Measurements from ENCODE around the gene GDPD5. TPM values are rescaled to one million over a fixed set of nuclear protein-coding genes. Genes with fewer than 3 reads are reported as not detected.

The GDPD5 gene
- total RNA-seq, 1 experiment from 2014 or later = 7.8 TPM

DNA sequence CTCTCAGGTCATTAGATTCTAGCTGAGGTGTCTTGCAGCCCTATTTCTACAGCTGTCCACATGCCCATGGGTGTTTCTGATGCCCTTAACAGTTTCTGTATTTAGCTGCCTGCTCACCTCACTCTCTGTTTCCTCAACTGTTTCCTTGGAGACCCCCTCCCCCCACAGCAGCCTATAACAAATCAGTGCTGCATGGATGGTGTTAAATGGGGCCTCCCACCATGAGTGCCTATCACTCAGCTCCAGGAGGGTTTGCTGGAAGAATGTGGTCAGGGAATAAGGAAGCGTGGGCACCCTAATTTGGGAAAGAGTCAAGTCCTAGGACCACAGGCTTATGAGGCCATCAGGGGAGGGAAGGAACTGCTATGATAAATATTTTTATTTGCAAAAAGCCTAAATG is 101.3 kb downstream of the GDPD5 start:
- peaks cover 10 to 17% of the 10 kb centered on the region in 2 experiments for H3K4me1 Mint-ChIP-seq
- Histone ChIP-seq H2AK5ac (ENCODE audit: insufficient read length, low read length) (no peak overlapping the region), H2AFZ (ENCODE audit: low read length) (no peak overlapping the region), H3K79me2 (ENCODE audit: insufficient read depth, low read length) (no peaks in the 10 kb centered on the region), H3K56ac (ENCODE audit: insufficient read length, low read depth, low read length) (no peak overlapping the region), H3K14ac (ENCODE audit: insufficient read depth, low read length) (no peak overlapping the region), H3K27me3 (ENCODE audit: insufficient read depth, low read length) (peaks cover 9% of the 10 kb centered on the region), H3T11ph (ENCODE audit: low read length) (no peak overlapping the region), H4K8ac (replicated peaks; ENCODE audit: insufficient read length, low read depth, low read length) (no peak overlapping the region), H4K20me1 (ENCODE audit: control insufficient read depth, insufficient read depth, insufficient read length) (no peaks in the 10 kb centered on the region), H2BK5ac (ENCODE audit: insufficient read length, low read length) (no peak overlapping the region), H2BK12ac (ENCODE audit: insufficient read length, low read depth, low read length) (no peak overlapping the region), H3K27ac (ENCODE audit: insufficient read length, low read depth, low read length) (no peak overlapping the region), H2BK20ac (ENCODE audit: low read depth, low read length, poor library complexity, severe bottlenecking) (no peak overlapping the region), H3K4me1 (ENCODE audit: insufficient read depth, low read length) (no peaks in the 10 kb centered on the region), H4K91ac (ENCODE audit: insufficient read length, low read depth, low read length) (no peak overlapping the region), H3K23ac (ENCODE audit: insufficient read length, low read depth, low read length) (no peak overlapping the region), H3K4me2 (ENCODE audit: insufficient read depth, insufficient read length, low read length) (no peak overlapping the region), H3K79me1 (ENCODE audit: insufficient read depth, low read depth, low read length, poor library complexity, severe bottlenecking) (no peaks in the 10 kb centered on the region), H3K23me2 (ENCODE audit: insufficient read length, low read depth, low read length, poor library complexity, severe bottlenecking) (no peaks in the 10 kb centered on the region), H3K9me3 (ENCODE audit: control insufficient read depth, low read depth, low read length) (peaks cover 7% of the 10 kb centered on the region), H2BK15ac (ENCODE audit: low read depth, low read length) (no peak overlapping the region), H2BK120ac (ENCODE audit: low read depth, low read length, poor library complexity, severe bottlenecking) (no peak overlapping the region), H3K9ac (ENCODE audit: extremely low read depth, insufficient read length, low read length) (no peak overlapping the region), H3K4ac (ENCODE audit: low read depth, low read length) (no peak overlapping the region), H4K5ac (ENCODE audit: insufficient read length, low read depth, low read length) (no peak overlapping the region), H3K18ac (ENCODE audit: insufficient read length, low read depth, low read length) (no peak overlapping the region)
- peaks cover 20 to 24% (median 20%) of the 10 kb centered on the region in 3 experiments for H3K36me3 Mint-ChIP-seq (ENCODE audit: insufficient read depth in 1 of 3, low read depth in 3 of 3)
- H3K9me3 Mint-ChIP-seq = peaks cover 12 to 16% of the 10 kb centered on the region in 2 experiments
- peaks cover 22% of the 10 kb centered on the region for H3K27me3 Mint-ChIP-seq (ENCODE audit: low read depth)
- H3K4me3 Mint-ChIP-seq = no peak overlapping the region; a peak in 1 of 5 replicates
- no peak overlapping the region for H3K27ac Mint-ChIP-seq
- DNase-seq = no peak
- TF ChIP-seq, protein P1, sequence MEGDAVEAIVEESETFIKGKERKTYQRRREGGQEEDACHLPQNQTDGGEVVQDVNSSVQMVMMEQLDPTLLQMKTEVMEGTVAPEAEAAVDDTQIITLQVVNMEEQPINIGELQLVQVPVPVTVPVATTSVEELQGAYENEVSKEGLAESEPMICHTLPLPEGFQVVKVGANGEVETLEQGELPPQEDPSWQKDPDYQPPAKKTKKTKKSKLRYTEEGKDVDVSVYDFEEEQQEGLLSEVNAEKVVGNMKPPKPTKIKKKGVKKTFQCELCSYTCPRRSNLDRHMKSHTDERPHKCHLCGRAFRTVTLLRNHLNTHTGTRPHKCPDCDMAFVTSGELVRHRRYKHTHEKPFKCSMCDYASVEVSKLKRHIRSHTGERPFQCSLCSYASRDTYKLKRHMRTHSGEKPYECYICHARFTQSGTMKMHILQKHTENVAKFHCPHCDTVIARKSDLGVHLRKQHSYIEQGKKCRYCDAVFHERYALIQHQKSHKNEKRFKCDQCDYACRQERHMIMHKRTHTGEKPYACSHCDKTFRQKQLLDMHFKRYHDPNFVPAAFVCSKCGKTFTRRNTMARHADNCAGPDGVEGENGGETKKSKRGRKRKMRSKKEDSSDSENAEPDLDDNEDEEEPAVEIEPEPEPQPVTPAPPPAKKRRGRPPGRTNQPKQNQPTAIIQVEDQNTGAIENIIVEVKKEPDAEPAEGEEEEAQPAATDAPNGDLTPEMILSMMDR (conservative IDR thresholded peaks at IDR 0.05) = no peak
- no CpG with 5 or more reads among the region's 1 CpG for WGBS (ENCODE audit: extremely low coverage, insufficient read length, low lambda C conversion rate)
